HG02970 (cell line): Measurements from ENCODE around the gene SLC15A1.

ENCODE experiments used
- ATAC-seq: cut with Tn5 transposase; IDR thresholded peaks from one replicate; pipeline ENCODE4 v1.9.1; 2021; ENCODE audit warnings: mild to moderate bottlenecking, moderate library complexity, moderate number of reproducible peaks; ENCODE audit not compliant: unreplicated experiment, low FRiP score

The SLC15A1 gene, protein sequence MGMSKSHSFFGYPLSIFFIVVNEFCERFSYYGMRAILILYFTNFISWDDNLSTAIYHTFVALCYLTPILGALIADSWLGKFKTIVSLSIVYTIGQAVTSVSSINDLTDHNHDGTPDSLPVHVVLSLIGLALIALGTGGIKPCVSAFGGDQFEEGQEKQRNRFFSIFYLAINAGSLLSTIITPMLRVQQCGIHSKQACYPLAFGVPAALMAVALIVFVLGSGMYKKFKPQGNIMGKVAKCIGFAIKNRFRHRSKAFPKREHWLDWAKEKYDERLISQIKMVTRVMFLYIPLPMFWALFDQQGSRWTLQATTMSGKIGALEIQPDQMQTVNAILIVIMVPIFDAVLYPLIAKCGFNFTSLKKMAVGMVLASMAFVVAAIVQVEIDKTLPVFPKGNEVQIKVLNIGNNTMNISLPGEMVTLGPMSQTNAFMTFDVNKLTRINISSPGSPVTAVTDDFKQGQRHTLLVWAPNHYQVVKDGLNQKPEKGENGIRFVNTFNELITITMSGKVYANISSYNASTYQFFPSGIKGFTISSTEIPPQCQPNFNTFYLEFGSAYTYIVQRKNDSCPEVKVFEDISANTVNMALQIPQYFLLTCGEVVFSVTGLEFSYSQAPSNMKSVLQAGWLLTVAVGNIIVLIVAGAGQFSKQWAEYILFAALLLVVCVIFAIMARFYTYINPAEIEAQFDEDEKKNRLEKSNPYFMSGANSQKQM

DNA sequence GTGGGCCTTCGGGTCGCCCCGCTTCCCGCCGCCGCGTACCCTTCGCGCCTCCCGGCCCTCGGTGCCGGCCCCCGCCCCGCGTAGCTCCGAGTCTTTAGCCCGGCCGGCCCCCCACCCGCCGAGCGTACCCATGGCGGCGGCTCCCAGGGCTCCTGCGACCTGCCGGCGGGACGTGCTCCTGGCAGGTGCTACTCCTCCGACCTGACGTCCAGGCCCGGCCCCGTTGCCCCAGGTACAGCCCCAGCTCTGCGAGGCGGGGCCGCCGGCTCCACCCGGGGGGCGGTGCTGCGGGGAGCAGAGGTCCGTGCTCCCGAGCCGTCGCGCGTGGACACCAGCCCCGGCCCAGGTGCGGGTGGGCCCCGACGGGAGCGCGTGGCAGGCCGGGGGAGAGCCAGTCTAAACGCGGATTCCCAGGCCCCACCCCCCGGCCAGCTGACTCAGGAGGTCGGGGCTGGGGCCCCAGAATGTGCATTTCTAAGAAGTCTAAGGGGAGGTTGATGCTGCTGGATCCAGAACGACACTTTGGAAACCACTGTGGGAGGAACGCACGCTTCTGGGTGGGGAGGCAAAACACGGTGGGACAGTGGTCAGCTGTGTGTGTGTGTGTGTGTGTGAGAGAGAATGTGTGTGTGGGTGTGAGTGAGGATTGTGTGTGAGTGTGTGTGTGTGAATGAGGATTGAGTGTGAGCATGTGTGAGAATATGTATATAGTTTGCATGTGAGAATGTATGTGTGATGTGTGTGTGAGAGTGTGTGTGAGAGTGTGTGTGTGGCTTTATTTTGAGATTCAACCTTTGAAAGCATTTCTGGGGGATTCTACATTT lies at the start of gene SLC15A1:
Gene SLC15A1, minus strand, starts transcription at position 206 of the 824 bp plus-strand sequence. Its CDS starts 74 bp downstream, at position 132.
- no peak for ATAC-seq

DNA sequence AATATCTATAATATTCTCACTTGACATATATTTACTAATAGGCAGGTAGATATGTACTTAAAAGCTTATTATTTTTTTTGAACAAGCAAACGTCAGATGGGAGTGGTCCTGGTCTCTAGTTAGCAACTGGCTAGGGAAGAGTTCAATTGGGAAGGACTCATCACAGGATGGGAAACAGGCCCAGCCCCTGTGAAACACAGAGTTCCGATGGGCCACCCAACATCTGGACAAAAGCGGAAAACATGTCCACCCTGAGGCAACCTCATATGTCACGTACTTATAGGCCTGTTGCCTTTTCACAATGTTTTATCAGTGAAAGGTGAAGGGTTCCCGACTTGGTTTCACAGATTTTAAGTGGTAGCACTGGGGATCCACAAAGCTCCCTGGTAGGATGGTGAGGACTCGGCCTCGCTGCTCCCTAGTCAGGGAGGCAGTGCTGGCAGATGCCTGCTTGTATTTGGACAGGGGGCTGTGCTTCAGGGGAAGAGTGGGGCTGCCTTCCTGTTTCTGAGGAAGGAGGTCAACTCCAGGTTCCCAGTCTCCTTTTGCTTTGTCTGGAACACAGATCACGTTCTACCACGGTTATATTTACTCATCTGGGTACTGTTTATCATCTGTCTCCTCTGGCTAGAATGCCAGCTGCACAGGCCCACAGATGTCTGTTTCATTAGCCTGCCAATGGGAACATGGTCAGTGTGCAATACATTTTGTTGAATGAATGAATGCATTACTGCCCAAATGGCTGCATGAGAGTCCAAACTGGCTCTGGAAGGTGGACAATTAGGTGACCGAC lies 49.4 kb upstream of the SLC15A1 start:
- ATAC-seq, result no peak

DNA sequence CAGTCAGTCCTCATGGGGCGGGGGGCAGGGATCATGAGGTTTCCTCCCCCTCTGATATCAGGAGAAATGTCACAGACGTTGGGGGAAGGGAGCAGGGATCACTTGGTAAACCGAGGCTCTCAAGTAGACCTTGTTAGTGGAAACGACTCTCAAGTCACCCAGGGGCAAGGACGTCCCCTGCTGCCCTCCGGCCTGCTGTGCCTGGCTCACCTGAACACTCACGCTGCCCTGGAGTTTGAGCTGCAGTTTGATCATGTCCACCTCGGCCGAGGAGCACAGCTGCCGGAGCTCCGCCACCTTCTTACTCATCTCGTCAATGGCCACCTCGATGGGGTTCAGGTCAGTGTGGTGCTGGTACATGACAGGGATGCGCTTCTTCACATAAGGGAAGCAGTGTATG lies 47.6 kb upstream of the SLC15A1 start:
- ATAC-seq, result no peak

DNA sequence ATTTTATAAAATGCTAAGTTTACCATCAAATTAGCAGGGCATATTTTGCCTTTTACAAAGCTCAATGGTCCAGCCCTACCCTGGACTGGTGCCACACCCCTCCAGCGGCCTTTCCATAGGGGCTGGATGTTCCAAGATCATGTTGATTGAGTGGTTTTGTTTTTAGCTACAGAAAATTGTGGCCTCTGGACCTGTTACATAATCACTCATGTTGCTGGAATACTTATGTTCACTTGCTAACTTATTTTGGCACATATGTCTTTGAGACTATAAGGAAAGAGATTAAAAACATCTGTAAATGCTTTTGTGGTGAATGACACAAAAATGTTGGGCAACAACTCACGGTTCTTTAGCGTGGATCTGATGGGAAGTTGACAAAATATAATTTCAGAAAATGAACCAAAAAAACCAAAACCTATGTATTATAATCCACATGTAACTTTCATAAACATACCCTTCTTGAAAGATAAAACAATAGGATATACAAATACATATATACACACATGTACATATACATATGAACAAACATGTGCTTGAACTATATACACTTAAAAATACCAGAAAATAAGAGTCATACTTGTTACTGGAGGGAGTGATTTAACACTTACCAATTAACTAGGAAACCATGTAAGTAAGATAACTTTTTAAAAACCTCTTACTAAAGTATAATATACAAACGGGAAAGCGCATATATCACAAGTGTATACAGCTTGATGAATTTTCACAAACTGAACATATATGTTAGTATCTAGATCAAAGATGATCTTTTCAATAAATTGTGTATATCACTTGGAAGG lies 46.6 kb upstream of the SLC15A1 start:
- ATAC-seq, result no peak

DNA sequence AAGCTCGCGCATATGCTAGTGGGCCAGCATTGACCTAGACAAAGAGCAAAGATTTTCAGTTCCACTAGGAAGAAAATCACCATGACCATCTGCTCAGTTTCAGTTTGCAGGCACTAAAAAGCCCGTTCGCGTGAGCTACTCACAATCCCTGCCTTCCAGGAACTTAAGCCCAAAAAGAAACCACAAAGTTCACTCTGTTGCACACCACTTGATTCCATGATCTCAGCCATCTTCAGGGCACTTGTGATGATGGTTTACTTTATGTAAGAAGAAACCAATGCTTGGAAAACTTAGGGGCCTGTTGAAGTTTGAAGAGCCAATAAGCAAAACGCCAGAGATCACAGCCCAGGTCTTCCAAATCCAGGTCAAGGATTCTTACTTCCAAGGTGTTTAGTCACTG lies 45.0 kb upstream of the SLC15A1 start:
- ATAC-seq, result no peak

DNA sequence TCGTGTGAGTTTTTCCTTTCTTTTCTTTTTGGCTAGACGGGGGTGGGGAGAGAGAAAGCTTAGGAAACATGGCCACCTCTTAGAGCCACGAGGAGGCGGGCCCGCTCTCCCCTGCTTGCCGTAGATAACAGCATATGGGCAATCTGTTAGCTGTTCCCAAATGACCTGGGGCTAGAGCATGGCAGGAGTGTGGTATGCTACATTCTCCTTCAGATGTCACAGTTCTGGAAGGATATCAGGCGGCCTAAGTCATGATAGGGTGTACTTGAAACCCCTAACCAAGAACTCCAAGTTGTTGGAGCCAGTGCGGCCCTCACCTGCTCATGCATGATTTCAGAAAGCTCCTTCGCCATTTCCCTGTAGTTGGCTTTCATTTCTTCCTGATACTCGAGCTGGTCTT lies 44.3 kb upstream of the SLC15A1 start:
- ATAC-seq, result no peak

DNA sequence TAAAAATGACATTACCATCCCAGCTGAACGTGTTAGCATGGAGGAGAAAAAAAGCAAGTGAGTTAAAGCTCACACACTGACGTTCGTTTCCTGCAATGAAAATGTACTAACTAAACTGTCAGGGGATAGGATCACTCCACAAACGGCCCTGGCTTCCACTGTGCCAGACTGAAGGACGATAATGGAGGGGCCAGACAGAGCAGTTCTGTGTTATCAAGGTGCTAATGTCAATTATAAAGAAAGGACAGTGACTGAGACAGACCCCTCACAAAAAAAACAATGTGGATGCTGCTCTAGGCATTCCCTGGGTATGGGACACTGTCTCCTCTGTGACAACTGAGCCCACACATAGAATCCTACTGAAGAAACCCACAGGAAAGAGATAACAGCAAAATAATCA lies 43.7 kb upstream of the SLC15A1 start:
- ATAC-seq, result no peak

DNA sequence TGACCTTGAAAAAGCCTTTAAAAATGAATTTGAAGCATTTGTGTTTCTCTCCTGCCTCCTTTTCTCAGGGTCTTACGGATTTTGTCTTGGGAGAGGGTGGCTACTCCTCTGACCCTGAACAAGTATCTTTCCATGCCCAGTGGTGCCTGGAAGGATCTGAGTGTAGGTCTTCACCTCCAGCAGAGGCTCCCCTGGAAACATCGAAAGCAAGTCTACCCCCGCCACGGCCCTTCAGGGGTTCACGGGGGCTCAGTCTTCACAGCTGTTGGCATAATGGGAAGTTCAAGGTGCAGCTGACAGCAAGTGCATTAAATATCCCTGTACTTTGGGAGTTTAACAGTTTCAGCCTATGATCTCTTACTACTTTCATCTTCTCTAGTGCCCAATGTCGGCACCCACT lies 42.7 kb upstream of the SLC15A1 start:
- no peak for ATAC-seq

DNA sequence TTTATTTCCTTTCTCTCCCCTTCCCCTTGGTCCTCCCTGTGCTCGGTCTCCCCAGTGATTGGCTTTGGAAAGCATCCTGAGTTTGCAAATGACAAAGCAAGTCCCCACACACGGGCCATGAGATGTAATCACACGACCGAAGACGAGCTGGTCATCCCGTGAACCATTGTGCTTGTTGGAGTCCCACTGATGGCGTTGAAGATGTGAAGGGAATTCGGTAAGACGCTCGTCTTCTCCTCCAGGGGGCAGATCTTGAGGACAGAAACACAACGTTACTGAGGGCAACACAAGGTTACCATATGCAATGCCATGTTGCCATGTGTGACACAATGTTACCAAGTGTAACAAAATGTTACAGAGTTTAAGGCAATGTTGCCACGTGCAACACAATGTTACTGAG lies 42.0 kb upstream of the SLC15A1 start:
- ATAC-seq, result no peak

DNA sequence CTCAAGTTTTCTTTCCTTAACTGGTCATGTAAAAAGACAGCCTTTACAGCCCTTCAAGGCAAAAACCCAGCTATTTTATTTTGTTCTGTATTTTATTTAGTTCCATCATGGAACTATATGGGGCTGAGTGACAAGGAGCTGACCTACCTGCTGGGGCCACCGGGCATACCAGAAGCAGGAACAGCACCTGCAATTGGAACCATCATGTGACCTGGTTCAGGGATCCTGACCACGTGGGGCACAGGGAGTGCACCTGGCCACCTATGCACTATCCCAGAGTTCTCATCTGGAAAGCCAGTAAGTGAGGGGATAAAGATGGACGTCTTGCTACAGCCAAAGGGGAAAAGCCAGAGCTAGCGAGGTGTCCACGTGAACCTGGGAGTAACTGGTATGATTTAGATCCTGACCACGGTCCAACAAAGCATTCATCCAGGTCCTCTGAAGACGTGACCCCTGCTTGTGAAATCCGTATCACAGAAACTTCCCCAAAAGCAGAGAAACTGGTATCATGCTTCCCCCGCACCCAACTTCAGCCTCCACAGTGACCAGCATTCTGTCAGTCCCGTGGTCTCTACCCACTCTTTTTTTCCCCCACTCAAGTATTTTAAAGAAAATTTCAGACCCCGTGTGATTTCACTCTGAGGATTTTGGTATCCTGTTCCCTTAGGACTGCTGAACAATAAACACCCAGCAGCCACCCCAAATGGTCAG lies 40.5 kb upstream of the SLC15A1 start:
- no peak for ATAC-seq

DNA sequence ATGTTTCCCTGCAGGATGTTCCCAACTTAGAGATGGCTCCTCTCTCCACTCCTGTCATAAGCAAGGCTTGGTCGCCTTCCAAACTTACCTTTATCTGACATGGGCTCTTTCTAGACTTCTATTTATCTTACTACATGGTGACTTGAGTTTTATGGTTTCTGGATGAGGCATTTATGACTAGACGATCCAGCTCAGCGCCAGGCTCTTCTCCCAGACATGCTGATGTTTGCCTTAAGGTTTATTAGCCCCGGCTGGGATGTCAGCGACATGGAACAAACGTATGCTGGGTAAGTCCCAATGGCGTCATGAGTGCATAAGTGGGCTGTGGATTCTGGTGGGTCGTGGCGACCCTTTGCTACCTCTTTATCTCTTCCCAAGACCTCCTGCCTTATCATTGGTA lies 39.8 kb upstream of the SLC15A1 start:
- no peak for ATAC-seq

DNA sequence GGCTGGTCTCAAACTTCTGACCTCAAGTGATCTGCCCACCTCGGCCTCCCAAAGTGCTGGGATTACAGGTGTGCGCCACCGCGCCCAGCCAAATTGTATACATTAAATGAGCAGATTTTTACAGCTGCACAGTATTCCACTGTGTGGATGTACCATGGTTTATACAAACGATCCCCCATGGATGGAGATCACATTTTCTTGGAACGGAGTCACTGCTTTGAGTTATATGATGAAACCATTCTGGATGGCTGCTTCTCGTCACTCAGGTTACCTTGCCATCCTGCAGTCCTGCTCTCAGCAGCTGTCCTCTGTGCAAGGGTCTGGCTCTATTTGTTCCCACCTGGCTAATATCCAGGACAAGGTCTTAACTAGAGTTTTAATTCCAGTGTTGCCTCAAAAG lies 39.1 kb upstream of the SLC15A1 start:
- ATAC-seq, result no peak

DNA sequence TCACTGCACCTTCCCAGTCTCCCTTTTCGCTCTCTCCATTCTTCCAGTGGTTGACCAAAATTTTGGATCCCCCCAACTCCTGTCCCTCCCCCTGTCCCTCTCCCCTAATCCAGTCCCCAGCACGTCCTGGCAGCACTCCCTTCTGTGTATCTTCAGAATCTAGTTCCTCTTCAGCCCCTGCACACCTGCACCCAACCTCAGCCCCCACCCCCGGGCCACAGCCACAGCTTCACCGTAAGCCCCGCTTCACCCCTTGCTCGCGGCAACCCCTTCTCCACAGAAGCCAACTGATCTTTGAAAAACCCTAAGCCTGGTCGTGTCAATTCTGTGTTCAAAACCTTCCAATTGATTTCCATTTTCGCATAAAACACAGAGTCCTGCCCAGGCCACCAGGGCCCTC lies 35.5 kb upstream of the SLC15A1 start:
- ATAC-seq, result no peak

DNA sequence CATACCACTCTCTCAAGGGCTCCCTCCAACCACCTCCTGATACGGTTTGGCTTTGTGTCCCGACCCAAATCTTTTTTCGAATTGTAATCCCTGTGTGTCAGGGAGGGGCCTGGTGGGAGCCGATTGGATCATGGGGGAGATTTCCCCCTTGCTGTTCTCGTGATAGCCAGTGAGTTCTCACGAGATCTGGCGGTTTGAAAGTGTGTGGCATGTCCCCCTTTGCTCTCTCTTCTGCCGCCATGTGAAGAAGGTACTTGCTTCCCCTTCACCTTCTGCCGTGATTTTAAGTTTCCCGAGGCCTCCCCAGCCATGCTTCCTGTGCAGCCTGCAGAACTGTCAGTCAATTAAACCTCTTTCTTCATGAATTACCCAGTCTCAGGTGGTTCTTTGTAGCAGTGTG lies 34.7 kb upstream of the SLC15A1 start:
- no peak for ATAC-seq

DNA sequence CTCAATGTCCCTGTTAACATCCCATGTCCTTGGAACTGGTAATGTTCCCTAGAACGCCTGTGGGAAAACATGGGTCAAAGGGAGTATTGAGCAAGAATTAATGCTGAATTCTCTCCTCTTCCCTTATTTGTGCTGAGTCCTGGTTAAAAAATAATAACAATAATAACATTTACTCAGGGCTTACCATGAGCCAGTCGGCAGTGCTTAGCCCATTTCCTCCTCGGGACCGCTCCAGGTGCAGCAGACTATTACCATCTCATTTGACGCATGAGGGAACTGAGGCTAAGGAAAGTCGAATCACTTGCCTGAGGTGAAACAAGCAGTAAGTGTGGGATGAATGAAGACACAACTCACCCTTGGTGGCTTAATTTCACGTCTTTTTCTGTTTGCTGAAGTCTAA lies 33.6 kb upstream of the SLC15A1 start:
- no peak for ATAC-seq

DNA sequence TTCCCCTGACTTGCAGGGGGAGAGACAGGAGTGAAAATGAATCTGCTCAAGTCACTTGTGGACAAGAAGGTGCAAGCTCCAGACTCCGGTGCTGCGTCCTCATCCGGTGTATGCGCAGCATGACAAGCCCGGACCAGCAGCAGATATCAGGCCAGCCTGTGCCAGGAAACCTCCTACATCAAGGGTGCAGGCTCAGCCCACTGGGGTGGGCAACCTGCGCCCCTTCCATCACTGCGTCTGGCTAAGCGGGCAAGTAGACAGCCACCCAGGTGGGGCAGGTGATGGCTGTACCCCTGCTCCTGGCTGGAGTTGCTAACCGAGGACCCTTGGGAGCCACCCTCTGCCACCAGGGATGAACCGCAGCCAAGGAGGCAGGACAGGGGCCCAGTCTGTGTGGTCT lies 32.9 kb upstream of the SLC15A1 start:
- no peak for ATAC-seq

DNA sequence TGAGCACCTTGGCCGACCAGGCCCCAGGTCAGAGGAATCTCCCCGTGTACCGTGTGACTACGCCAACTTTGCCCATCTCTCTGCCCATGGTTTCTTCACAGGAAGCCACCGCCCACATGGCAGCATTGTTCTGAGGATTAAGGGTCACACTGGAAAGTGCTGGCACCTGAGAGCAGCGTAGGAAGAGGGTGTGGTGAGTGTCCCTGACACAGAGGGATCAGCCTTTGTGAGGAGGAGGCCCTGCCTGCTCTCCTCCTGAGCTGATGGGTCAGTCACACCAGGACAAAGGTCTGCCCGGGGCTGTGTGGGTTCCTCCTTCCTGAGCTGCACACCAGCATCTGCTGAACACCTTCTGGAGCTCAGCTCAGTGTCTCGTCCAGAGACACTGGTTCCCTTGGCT lies 32.2 kb upstream of the SLC15A1 start:
- no peak for ATAC-seq

DNA sequence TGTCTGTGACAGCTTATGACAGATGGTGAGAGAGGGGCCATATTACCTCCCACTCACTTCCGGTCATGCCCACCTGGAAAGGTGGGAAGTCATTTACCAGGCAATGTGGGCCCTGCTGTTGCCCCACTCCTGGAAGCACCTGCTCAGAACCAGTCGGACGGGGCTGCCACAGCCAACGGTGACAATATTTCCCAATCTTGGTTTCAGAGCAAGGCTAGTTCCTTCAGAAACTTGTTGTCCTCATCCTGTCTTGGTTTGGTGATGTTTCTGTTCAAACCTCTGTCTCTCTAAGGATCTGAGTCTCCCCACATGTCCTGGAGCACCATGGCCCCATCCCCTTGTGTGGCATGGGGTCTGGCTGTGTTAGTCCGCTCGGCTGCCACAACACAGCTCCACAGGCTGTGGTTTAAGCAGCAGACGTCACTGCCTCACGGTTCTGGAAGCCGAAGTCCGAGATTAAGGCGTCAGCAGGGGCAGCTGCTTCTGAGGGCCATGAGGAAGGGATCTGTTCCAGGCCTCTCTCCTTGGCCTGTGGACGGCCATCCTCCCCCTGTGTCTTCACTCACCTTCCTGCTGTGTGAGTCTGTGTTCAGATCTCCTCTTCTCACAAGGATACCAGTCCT lies 31.5 kb upstream of the SLC15A1 start:
- no peak for ATAC-seq

DNA sequence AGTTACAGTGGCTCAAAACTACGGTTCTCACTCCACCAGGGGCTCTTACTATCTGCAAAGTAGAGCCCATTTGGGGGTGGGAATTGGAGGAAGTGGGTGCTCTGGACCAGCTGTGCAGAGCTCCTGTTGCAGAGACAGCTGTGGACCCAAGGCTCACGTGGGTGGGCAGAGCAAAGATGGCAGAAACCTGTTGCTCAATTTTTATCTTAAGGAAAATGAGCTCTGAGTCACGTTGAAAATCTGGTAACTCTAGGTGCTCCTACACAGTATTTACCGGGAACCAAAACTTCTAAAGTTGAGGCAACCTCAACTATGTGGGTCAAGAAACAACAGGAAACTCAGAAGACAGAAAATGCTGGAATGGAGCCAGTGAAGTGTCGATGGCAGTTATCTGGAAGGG lies 30.2 kb upstream of the SLC15A1 start:
- no peak for ATAC-seq
